GM11168 (cell line): ENCODE measurements around the gene UPB1.

ENCODE experiments used
- in situ Hi-C: fragments of 300-500 bp; cut with MboI; formaldehyde crosslinking; loops from one replicate; pipeline ENCODE4 v1.12.0; 2022; ENCODE audit warnings: low sequenced_read_pairs; ENCODE audit not compliant: unreplicated experiment

UPB1 gene

DNA sequence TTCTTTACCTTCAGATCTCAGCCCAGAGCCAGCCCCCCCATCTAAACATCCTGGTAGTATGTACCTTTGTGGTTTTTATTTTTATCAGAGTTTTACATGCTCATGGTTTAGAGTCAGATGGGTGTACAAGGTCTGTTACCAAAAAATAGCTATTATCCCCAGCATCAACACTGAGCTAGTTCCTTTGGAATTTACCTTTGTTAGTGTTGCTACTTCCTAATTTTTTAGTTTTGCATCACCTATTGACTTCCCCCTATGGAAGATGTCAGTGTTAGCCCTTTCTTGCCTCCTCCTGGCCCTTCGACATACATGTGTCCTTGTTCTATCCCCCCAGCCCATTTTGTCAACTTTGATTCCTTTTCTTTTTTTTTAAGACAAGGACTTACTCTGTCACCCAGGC is 7.4 kb downstream of the UPB1 start:
- in situ Hi-C loops = loop anchor here (10.0 kb wide), 1 partner anchor 88 kb away; no protein-coding TSS in a partner anchor

DNA sequence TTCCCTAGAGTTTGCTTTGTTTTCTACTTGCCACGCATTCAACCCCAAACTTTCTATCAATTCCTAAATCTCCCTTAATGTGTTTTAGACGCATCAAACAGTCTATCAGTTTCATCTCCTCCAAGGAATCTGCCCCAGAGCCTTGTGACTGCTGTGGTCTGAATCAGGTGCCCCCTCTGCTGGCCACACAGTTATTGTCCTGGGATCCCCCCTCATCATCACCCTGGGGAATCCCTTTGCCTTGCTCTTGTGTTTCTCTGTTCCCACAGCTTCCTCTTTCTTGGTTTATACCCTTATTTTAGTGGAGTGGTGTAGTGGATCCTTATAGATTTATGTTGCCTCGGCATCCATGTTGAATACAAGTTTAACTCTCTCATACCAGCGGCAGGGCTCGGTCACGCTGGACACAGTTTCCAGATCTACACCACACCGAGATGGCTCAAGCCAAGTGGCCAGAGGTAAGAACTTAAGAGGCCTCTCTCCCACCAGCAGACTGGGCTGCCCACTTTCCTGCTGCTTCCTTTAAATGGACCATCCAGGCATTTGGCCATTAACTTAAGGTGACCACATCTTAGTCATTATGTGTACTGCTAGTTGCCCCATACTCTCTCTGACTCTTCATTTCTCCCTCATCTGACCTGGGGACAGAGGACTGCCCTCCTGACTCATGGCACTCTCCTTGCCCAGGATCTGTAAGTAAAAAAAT is 8.2 kb downstream of the UPB1 start:
- in situ Hi-C loops = loop anchor here (10.0 kb wide), 1 partner anchor 88 kb away; no protein-coding TSS in a partner anchor

DNA sequence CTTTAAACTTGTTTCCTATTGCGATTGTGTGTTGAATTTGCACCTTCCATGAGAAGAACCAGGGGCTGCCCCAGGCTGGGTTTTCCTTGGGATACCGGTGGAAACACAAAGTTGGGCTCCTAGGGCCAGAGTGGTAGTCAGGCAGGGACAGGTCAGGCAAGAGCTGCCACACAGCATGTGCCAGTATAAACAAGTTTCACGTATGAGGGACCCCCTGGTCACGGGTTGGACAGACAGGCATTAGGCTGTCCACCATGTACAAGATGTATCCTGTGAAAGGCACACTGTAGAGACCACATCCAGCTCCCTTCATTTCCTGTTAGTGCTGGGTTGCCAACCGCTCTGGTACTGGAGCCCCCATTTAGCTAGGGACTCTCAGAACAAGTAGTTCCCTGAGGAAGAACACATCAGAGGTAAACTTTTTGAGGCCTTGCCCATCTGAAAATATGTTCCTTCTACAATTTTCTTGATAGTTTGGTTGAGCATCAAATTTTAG is 8.8 kb downstream of the UPB1 start:
- in situ Hi-C loops = loop anchor here (10.0 kb wide), 1 partner anchor 89 kb away; no protein-coding TSS in a partner anchor

- in situ Hi-C loops = loop anchor here (10.0 kb wide), 1 partner anchor 90 kb away; no protein-coding TSS in a partner anchor
Observed at GRCh38 chr22:24504540-24504939, 9.4 kb downstream of the UPB1 start.

GRCh38 chr22:24504956-24505736 is 10.0 kb downstream of the UPB1 start:
- in situ Hi-C loops = loop anchor here (10.0 kb wide), 1 partner anchor 90 kb away; no protein-coding TSS in a partner anchor

GRCh38 chr22:24506802-24507438 is 11.8 kb downstream of the UPB1 start:
- in situ Hi-C loops = loop anchor here (10.0 kb wide), 1 partner anchor 92 kb away; no protein-coding TSS in a partner anchor

- in situ Hi-C loops = loop anchor here (10.0 kb wide), 1 partner anchor 93 kb away; no protein-coding TSS in a partner anchor
Observed at GRCh38 chr22:24507716-24508115, 12.6 kb downstream of the UPB1 start.

DNA sequence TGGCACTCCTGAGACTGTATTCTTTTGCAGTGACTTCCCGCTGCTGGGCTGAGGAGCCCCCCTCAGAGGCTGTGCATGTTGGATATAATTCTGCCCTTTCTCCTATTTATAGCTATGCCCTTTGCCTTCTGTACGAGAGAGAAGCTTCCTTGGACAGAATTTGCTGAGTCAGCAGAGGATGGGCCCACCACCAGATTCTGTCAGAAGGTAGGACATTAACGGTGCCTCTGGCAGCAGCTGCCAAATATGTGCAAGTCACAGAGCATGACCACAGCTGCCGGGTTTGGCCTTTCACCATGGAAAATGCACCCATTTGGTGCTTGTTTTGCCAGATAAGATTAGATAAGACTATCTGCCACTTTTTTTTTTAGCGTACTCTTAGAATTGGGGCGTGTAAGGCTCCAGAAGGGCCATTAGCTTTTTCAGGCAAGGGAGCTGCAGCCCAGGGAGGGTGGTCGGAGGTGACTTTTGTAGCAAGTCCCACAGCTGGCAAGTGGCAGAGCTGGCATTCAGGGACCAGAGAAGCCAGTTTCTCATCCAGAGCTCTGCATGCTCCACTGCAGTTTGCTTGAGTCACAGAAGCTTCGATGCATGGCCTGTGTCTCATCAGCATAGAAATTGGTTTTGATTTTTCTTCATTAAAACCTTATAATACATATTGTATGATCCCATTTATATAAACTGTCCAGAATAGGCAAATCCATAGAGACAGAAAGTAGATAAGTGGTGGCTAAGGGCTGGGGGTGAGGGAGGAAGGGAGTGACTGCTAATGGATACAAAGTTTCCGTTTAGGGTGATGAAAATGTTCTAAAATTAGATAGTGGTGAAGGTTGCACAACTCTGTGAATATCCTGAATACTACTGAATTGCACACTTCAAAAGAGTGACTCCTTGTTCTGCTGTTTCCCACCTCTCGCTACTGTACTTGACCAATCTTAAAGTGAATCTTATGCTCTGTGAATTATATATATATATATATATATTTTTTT is 15.8 kb downstream of the UPB1 start:
- in situ Hi-C loops = loop anchor here (10.0 kb wide), 1 partner anchor 186 kb away; no protein-coding TSS in a partner anchor

DNA sequence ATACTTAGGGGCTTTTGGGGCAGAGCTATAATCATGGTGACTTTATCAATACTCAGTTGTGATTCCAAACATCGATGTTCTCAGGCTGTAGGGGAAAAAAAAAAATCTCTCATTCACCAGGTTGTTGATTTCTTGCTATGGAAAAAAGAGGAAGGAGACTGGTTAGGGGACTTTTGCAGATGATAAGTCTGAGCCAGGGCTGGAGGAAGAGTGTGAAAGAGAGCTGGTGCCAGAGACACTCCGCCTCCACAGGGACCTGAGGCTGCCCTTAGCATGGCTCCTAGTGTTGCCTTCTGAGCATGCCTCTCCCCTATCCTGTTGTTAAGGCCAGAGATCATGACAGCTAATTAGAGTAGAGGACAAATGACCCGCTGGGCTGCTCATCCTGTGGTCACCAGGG is 16.9 kb downstream of the UPB1 start:
- in situ Hi-C loops = loop anchor here (10.0 kb wide), 1 partner anchor 187 kb away; no protein-coding TSS in a partner anchor

GRCh38 chr22:24513378-24514240 is 18.5 kb downstream of the UPB1 start:
- in situ Hi-C loops = loop anchor here (10.0 kb wide), 1 partner anchor 189 kb away; no protein-coding TSS in a partner anchor

DNA sequence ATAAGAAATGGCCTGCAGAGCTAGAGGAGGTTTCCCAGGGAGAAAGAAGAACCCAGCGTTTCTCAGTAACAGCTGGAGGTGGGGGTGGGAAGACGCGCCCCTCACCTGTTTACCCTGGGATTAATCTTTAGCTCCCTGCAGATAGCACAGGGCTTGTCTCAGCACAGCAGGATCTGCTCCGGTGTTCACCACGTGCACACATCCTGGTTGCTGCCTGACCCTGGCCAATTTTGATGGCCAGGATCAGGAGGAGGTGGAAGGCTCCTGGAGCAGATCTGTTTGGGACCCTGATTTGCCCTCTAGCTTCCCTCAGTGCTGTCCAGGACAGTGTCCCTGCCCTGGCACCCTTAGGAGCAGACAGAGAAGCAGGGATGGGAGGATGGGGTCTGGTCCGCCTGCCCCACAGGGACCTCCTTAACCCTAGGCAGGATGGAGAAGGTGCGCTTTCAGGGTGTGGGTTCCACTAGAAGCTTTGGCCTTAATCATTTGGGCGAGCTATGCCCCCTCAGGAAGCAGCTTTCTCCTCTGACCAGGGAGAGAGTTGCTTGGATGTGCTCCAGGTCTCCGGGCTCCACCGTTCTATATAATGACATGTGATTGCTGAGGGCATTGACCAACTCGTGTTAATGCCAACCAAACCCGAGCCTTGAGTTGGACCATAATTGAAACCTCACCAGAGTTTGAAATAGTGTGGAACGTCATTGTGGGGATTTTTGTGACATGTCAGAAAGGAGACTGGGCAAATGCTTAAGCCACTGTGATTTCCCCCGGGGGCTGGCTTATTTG is 19.3 kb downstream of the UPB1 start:
- in situ Hi-C loops = loop anchor here (5.0 to 10.0 kb wide), 2 partner anchors 82 to 190 kb away; no protein-coding TSS in a partner anchor

GRCh38 chr22:24515027-24515338 is 19.9 kb downstream of the UPB1 start:
- in situ Hi-C loops = loop anchor here (5.0 to 10.0 kb wide), 2 partner anchors 83 to 190 kb away; no protein-coding TSS in a partner anchor

DNA sequence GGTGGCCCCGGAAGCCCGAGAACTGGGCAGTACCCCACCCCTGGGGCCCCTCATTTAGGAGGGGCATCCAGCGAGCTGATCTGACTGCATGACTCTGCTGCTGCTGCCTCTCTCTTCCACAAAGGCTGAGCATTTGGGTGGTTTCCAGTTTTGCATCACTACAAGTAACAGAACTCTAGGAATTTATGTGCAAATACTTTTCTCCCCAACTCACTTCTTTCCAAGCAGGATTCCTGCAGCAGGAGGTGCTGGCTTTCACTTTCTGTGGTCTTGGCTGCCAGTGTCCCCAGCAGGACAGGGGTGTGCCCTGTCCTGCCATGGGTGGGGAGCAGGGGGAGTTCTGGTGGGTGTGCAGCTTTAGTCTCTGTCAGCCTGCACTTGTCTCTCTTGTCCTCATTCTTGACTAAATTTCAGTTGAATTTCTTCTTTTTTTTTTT is 21.2 kb downstream of the UPB1 start:
- in situ Hi-C loops = loop anchor here (5.0 to 10.0 kb wide), 2 partner anchors 84 to 192 kb away; no protein-coding TSS in a partner anchor

- in situ Hi-C loops = loop anchor here (5.0 to 10.0 kb wide), 2 partner anchors 85 to 193 kb away; no protein-coding TSS in a partner anchor
Observed at GRCh38 chr22:24517446-24517845, 22.3 kb downstream of the UPB1 start.

- in situ Hi-C loops = loop anchor here (5.0 to 10.0 kb wide), 2 partner anchors 86 to 193 kb away; no protein-coding TSS in a partner anchor
Observed at GRCh38 chr22:24518228-24518627, 23.1 kb downstream of the UPB1 start.

DNA sequence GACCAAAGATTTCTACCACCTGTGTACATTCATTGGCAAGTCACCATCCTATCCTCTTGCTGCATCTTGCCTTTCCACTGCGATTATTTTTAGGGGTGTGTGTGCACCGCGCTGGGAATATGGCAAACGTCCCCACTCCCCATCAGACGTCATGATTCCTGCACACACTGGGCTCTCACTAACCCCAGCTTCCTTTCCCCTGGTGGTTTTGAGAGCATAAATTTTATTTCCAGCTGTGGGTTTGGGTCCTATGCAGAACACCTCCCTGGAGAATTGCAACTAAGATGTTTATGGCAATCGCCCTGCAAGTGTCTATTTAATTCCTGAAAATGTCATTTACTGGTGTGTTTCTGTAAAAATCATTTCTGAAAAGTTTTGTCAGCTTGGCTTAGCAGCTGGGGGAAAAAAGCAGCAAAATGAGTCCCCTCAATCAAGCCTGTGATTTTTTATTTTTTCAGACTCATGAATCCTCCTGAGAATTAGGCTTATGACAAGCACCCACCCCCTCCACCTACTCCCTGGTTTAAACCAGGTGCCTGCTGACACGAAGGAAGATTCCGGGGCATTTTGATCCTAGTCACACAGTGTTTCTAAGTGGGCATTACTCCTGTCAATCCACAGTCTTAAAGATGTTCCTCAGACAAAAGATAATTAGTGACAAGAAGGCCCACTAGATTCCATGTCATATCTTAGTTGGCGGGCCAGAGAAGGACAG is 23.8 kb downstream of the UPB1 start:
- in situ Hi-C loops = loop anchor here (5.0 to 10.0 kb wide), 2 partner anchors 87 to 194 kb away; no protein-coding TSS in a partner anchor
